SIG-M5 (cell line): ENCODE measurements around the gene ADORA3.
"Not testable (repeated sequence)": the region's sequence is repeated elsewhere in the genome, so short reads cannot be mapped to it uniquely, and the experiment has no call there.

Experiments
- DNase-seq: peaks from one replicate; lab custom pipeline; 2025; lab: John Stamatoyannopoulos, UW

ADORA3 gene

GRCh38 chr1:111503585-111504060 lies at the start of gene ADORA3, which contains the start of gene TMIGD3:
Gene ADORA3, minus strand, starts transcription at chr1:111503633. Its CDS starts 279 bp downstream, at chr1:111503354.
Gene TMIGD3, minus strand, starts transcription at chr1:111503633. Its CDS starts 279 bp downstream, at chr1:111503354.
- DNase-seq, result peak; percentile 73

- no peak for DNase-seq
Observed at GRCh38 chr1:111553196-111553595, 49.8 kb upstream of the ADORA3 start.

DNA sequence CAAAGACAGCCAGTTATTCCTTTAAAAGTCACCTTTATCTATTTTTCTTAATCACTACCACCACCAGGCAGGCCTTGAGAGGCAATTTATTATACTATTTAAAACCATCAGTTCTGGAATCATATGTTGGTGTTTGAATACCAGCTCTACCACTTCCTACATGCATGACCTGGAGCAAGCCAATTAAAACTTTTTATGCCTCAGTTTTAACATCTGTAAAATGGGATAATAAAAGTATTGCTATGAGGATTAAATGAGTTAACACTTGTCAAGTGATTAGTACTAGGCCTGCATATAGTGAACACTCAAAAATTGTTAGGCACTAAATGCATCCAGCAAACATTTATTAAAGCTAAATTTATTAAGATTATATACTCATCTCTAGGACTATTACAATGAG lies 49.2 kb upstream of the ADORA3 start:
- no peak for DNase-seq

DNA sequence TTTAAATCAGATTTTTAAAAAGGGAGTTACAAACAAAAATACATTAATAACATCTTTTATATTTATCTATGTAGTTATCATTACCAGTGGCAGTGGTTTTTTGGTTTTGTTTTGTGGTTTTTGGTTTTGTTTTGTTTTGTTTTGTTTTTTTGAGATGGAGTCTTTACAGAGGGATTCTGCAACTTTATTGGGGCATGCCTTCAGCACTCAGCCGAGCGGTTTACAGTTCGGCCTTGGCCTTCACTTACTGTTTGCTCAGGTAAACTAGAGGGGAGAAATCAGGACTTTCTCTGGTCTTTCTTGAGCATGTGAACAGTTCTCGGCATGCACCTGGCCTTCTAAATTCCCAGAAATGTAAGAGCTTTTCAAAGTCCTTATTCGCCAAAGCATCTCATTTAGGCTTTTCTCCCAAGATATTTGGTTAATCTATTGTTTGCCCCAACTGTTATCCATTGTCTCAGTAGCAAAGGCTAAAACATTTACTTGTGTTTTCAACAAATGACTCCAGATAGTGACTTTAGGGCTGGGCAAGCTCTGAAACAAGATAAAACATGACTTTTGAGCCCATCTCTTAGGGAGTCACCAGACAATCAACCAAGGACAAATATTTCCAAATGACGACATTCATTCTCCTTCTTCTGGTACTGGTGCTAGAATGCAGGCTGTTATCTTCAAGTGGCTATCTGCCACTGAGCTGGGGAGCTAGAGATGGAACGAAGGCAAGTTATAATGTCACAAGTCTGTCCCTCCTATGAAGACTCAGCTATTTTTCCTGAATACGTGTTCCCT lies 48.4 kb upstream of the ADORA3 start:
- no peak for DNase-seq

- DNase-seq, result not testable (repeated sequence)
Observed at GRCh38 chr1:111547786-111548185, 44.4 kb upstream of the ADORA3 start.

DNA sequence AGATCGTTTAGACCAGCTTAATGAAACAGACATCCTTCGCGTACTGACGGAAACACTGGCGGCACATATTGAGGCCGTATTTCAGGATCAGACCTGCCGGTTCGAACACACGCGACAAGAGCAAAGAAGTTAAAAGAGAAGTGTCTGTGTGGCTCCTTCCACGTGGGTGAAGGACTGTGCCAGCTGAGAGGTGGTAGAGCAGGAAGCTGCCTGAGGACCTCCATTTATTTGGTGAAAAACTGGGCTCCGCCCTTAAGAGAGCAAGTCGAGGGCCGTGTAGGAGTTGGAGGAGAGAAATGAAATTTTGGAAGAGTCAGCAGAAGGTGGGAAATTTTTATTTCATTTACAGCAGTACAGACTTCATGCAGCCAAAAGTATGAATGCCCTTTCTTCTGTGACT lies 38.8 kb upstream of the ADORA3 start:
- no peak for DNase-seq

DNA sequence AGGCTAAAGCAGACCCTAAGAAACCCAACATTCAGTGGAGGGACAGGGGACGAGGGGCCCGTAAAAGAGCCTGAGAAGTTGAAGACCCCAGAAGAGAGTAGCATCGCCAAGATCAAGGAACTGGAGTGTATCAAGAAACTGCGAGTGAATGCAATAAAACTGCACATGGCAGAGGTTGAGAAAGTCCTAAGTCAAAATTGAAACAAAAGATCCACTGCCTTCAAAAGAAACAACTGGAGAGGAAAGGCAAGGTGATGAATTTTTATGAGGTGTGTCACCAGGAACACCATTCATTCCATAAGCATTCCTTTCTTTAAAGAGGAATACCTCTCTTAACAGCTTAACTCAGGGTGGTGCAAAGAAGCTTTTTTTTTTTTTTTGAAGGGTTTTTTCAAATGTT lies 38.3 kb upstream of the ADORA3 start:
- DNase-seq, result no peak

GRCh38 chr1:111540928-111541327 lies 37.5 kb upstream of the ADORA3 start:
- no peak for DNase-seq

- no peak for DNase-seq
Observed at GRCh38 chr1:111538343-111539025, 35.1 kb upstream of the ADORA3 start.

- DNase-seq, result no peak
Observed at GRCh38 chr1:111535256-111536191, 32.1 kb upstream of the ADORA3 start.

GRCh38 chr1:111520053-111520452 lies 16.6 kb upstream of the ADORA3 start:
- no peak for DNase-seq

DNA sequence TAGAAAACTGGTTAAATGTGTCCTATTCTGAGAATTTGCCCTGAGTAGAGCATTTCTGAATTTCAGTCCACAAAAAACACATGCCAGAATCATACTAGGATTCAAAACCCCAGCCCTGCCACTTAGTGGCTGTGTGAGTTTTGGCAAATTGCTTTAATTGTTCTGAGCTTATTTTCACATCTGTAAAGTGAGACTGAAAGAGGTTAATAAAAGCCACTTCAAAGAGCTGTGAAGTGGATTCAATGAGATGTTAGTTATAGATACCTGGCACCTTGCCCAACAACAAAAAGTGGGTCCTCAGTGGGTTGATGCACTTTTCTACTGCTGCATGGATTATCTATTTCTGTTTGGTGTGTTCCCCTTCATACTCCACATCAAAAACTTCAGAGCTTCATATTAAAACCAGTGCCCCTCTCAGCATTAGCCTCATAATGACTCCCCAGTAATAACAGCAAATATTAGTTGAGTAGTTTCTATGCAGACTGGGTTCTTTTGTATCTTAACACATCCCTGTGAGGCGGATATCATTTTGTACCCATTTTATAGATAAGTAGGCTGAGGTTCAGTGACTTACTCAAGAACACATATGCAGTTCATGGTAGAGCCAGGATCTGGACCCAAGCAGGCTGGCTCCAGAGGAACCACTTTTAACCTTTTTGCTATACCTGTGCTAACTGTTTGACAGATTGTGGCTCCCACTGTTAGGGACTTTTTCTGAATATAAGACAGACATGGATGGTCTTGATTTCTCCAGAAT lies 14.2 kb upstream of the ADORA3 start:
- DNase-seq, result no peak

DNA sequence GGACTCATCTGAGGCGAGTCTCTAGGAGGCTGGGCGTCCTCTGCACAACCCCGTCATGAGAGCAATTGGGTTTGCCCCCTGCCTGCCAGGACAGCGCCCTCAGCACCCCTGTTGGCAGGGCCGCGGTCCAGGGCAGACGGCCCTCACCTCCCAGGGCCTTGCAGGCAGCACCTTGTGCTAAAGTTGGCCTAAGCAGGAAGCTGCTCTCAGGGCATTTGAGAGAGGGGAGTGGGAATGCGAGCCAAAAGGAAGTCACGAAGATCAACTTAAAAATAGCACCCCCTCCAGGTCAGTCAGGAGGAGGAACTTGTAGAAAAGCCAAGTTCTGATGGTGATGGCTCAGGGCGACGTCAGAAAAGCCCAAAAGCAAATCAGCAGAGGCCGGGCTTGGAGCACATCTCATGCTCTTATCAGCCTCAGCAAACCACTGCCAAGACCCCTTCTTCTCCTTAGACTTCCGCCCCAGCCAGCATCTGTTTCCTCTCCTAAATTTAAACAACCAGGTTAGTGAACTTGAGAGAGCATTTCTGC lies 12.6 kb upstream of the ADORA3 start:
- DNase-seq, result no peak

DNA sequence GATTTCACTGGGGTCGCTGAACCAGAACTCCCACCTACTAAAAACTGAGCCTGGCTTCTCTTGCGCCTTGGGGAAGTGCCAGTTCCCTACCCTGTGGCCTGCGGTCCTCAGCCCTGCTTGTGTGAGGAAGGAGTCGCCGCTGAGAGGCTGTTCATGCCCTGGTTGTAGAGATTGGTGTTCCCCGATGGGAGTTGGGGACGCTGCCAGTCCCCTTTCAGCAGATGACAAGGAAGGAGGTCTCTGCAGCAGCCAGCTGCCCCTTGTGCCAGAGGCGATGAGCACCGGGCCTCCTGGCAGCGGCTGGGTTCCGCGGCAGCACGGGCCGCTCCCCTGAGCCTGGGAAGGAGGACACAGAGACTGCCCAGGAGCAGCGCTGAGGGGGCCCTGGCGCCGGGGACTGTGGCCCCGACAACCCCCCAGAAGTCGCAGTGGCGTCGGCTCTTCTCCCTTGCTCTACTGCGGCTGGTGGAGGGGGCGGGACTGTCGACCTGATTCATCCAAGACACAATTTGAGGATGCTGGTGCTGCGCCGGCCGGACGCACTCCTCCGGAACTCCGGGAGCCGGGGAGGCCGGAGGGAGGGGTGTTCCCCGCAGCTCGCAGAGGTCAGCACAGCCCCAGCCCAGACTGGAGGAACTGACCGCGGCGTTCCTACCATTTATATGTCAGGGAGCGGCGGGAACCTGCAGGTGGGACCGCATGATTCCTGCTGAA lies 12.0 kb upstream of the ADORA3 start:
- DNase-seq, result no peak

GRCh38 chr1:111513410-111514020 lies 10.1 kb upstream of the ADORA3 start:
- DNase-seq, result no peak

DNA sequence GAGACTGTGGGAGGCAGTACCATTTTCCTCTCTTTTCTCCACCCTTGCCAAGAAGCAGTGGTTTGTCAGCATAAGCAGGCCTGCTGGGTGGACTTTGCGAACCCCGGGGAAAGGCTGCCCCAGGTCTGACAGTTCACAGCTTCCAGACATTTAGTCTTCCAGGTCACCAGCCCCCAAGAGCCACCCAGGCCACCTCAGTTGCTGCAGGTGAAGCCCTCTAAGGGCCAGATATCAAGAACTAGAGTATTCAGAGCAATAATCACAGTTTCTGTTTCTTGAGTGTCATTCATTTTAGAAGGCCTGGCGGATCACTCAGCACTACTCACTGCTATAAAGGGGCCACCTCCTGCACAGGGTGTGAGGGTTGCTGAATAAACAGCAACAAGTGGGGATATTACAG lies 9.5 kb upstream of the ADORA3 start:
- no peak for DNase-seq

DNA sequence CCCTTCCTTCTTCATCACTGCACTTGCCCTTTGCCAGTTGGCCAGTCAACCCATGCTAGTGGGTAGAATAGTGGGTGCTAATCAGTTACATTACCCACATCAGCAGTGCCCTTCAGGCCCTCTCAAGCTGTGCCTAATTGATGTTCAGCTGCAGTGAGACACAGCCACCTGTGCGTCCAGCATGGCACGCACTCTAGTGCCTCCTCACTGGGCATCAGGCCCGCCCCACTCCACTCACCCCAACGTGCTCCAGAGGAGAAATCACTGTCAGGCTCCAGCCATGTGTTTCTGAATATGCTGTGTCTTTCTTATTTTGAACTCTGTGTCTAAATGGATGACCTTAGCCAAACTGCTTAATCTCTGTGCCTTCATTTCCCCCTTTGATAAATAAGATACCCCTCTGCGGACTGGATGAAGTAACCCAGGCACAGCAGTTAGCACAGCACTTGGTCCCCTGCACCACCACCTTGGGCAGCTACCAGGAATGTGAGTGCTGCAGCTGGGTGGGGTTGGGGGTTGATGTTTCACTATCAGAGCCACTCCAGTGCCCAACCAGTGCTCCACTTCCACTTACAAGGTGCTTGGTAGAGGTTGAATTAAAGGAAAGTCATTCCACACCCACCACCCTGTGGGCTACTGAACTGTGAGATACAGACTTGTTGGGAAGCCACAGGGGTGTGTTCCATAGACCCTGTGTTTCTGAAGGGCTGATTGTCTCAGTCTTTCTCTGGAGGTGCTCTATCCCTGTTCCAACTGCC lies 8.9 kb upstream of the ADORA3 start:
- no peak for DNase-seq

- no peak for DNase-seq
Observed at GRCh38 chr1:111511370-111511769, 7.9 kb upstream of the ADORA3 start.

DNA sequence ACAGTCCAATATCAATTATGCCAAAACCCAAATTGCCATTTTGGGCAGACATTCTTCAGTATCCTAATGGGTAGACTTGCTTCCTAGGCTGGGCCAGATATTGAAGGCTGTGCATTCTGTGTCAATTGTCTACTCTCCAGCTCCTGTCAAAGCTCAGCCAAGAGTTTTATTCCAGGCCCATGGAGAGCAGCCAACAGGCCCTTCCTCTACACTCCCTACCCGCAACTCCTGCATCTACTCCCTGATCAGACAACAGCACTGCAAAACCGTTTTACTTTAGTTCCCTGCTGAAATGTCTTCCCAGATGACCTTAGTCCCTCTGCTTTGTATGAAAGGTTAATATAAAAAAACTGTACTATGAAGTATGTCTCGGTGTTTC lies 6.6 kb upstream of the ADORA3 start:
- no peak for DNase-seq
